ENCODE measurements around the gene ADD3. TPM values are rescaled to one million over a fixed set of nuclear protein-coding genes. Genes with fewer than 3 reads are reported as not detected.

Gene ADD3
- total and polyA plus RNA-seq, 2 donors (not counting 3 experiments of a cell fraction or from before 2014, with no cell fraction given), result 14.9 to 55.2 TPM

DNA sequence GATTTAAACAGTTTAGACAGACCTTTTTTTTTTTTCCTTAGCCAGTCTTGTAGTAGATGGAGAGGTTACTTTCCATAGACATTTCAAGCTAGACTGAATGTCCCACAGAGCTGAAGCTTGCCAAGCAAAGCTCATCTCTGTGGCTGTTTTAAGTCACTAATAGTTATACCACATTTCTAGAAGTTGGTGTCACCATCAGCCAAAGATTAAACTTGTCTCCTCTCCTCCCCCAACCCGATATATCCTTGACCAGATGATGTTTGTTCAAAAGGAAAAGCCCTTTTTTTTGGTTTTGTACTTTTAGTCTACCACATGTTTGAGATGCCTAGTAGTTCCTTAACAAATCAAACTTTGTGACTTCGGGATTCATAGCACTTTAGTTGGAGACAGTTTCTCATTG, 66.1 kb downstream of the ADD3 start:
- H3K4me2 ChIP-seq (ENCODE audit: insufficient read depth, low read length), result peak overlapping the region; percentile 1
- no peaks in the 10 kb centered on the region for H3K27me3 ChIP-seq (ENCODE audit: control insufficient read depth in 2 of 2, insufficient read depth in 2 of 2, low read length in 2 of 2)
- CTCF ChIA-PET, result interaction anchor here (0.7 to 4.7 kb wide), 2 partner anchors 190 to 1620 kb away, joined by 3 to 46 read pairs; no protein-coding TSS in a partner anchor
- H3K4me3 ChIP-seq (replicated peaks in 1 of 3; ENCODE audit: insufficient read depth in 1 of 3, low read depth in 1 of 3, low read length in 3 of 3), result no peak overlapping the region
- H2AFZ ChIP-seq (ENCODE audit: low read depth, low read length), result no peak overlapping the region
- no peak overlapping the region for H3K9ac ChIP-seq (replicated peaks; ENCODE audit: extremely low read depth, insufficient read depth, low read length)
- intact Hi-C loops (cut with micrococcal nuclease) (loop anchor here (2.0 kb wide), 2 partner anchors 15 to 33 kb away; no protein-coding TSS in a partner anchor), dilution Hi-C loops (cut with MboI; ENCODE audit: extremely low pct_ligation_motif_present, low sequenced_read_pairs) (no loop called here)
- no peaks in the 10 kb centered on the region for H3K79me2 ChIP-seq (ENCODE audit: control insufficient read depth, insufficient read depth, low read length)
- peaks cover 45% of the 10 kb centered on the region for H3K4me1 ChIP-seq (ENCODE audit: control insufficient read depth, extremely low read depth, insufficient read depth, low read length)
- BruUV-seq (replicated peaks), result TSS peak; percentile 20
- POLR2A ChIA-PET, result no interaction called here
- H3K36me3 ChIP-seq (ENCODE audit: control insufficient read depth in 2 of 2, extremely low read depth in 1 of 2, insufficient read depth in 2 of 2, low read length in 2 of 2), result no peaks in the 10 kb centered on the region
- TF ChIP-seq GATA2 (IDR thresholded peaks at IDR 0.05; ENCODE audit: insufficient read depth, insufficient read length, low read depth, low read length) (no peak), POLR2A (IDR thresholded peaks at IDR 0.05; ENCODE audit: low read depth, low read length) (no peak), MYC (IDR thresholded peaks at IDR 0.05; ENCODE audit: low read depth, low read length) (no peak), POLR2AphosphoS5 (IDR thresholded peaks at IDR 0.05; ENCODE audit: insufficient read depth, low read depth, low read length) (no peak), FOS (IDR thresholded peaks at IDR 0.05; ENCODE audit: borderline replicate concordance, insufficient read depth, low read length) (no peak), CTCF (IDR thresholded peaks at IDR 0.05; ENCODE audit: extremely low read depth in 1 of 2, insufficient read depth in 1 of 2, low read depth in 1 of 2, low read length in 2 of 2) (no peak), EZH2 (IDR thresholded peaks at IDR 0.05; ENCODE audit: borderline replicate concordance, low read depth, low read length, severe bottlenecking) (no peak), JUN (IDR thresholded peaks at IDR 0.05; ENCODE audit: borderline replicate concordance, insufficient read depth, insufficient read length, low read depth) (no peak)
- TF ChIP-seq, protein P1, sequence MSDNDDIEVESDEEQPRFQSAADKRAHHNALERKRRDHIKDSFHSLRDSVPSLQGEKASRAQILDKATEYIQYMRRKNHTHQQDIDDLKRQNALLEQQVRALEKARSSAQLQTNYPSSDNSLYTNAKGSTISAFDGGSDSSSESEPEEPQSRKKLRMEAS (IDR thresholded peaks at IDR 0.05; ENCODE audit: insufficient read depth, insufficient read length), result no peak
- no peaks in the 10 kb centered on the region for H3K9me1 ChIP-seq (replicated peaks; ENCODE audit: control insufficient read depth, extremely low read depth, insufficient read depth, low read length)
- H3K9me3 ChIP-seq (replicated peaks; ENCODE audit: control insufficient read depth, insufficient read depth, low read length), result no peaks in the 10 kb centered on the region
- FAIRE-seq, result no peak
- H3K27ac ChIP-seq (ENCODE audit: insufficient read depth, low read depth, low read length), result peak overlapping the region; percentile 83
- H4K20me1 ChIP-seq (replicated peaks; ENCODE audit: control insufficient read depth, extremely low read depth, insufficient read depth, low read length), result no peaks in the 10 kb centered on the region
- DNase-seq (ENCODE audit: low read depth, low spot score), result no peak
